Measurements from ENCODE around the gene AUTS2. TPM values are rescaled to one million over a fixed set of nuclear protein-coding genes. Genes with fewer than 3 reads are reported as not detected.
A peak's percentile ranks its signal among the peaks of the same experiment; 100 is the strongest.

AUTS2 gene
- total and polyA plus RNA-seq, 2 experiments from 2014 or later, result 32.0 to 91.0 TPM

DNA sequence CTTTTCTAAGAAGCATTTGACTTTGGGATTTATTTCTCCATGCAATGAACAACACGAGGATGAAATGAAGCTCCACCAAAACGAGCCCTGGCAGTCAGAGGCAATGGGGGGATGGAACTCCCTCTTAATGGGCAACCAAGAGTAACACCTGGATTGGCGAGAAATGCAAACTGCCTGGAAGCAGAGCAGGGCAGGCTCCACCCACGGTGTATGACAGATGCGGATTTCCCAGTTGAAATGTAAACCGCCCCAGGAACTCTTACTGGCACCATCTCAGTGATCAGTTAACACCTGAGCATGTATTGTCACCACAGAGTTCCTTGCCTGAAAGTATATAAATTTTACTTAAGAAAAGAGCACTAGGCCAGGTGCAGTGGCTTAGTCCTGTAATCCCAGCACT, 47.3 kb upstream of the AUTS2 start:
- H2AFZ ChIP-seq, result peak overlapping the region; percentile 7; the same call in 1 of the 2 replicates

More for the DNA sequence above, 47.3 kb upstream of the AUTS2 start:
- Histone ChIP-seq H3K79me2 (replicated peaks; ENCODE audit: insufficient read depth) (no peaks in the 10 kb centered on the region), H3K27me3 (ENCODE audit: insufficient read depth) (no peaks in the 10 kb centered on the region), H3K4me3 (no peak overlapping the region), H3F3A (replicated peaks; ENCODE audit: low read depth) (no peaks in the 10 kb centered on the region), H3K4me2 (no peak overlapping the region), H3K4me1 (ENCODE audit: insufficient read depth) (0 out of 2 replicates have a peak, but pooled peaks cover 5% of the 10 kb centered on the region), H3K36me3 (ENCODE audit: insufficient read depth) (no peaks in the 10 kb centered on the region), H3K27ac (ENCODE audit: low read depth) (no peak overlapping the region), H4K20me1 (replicated peaks; ENCODE audit: insufficient read depth) (no peaks in the 10 kb centered on the region), H3K9me2 (ENCODE audit: insufficient read depth) (no peaks in the 10 kb centered on the region)
- TF ChIP-seq, protein P1, sequence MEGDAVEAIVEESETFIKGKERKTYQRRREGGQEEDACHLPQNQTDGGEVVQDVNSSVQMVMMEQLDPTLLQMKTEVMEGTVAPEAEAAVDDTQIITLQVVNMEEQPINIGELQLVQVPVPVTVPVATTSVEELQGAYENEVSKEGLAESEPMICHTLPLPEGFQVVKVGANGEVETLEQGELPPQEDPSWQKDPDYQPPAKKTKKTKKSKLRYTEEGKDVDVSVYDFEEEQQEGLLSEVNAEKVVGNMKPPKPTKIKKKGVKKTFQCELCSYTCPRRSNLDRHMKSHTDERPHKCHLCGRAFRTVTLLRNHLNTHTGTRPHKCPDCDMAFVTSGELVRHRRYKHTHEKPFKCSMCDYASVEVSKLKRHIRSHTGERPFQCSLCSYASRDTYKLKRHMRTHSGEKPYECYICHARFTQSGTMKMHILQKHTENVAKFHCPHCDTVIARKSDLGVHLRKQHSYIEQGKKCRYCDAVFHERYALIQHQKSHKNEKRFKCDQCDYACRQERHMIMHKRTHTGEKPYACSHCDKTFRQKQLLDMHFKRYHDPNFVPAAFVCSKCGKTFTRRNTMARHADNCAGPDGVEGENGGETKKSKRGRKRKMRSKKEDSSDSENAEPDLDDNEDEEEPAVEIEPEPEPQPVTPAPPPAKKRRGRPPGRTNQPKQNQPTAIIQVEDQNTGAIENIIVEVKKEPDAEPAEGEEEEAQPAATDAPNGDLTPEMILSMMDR (conservative IDR thresholded peaks at IDR 0.05; ENCODE audit: low read depth in 2 of 2), result no peak
- no peak for TF ChIP-seq EZH2 (IDR thresholded peaks at IDR 0.05; ENCODE audit: low read depth, unreplicated experiment)
- TF ChIP-seq POLR2AphosphoS5 (IDR thresholded peaks at IDR 0.05; ENCODE audit: low read depth), result no peak
- TF ChIP-seq, protein P2, sequence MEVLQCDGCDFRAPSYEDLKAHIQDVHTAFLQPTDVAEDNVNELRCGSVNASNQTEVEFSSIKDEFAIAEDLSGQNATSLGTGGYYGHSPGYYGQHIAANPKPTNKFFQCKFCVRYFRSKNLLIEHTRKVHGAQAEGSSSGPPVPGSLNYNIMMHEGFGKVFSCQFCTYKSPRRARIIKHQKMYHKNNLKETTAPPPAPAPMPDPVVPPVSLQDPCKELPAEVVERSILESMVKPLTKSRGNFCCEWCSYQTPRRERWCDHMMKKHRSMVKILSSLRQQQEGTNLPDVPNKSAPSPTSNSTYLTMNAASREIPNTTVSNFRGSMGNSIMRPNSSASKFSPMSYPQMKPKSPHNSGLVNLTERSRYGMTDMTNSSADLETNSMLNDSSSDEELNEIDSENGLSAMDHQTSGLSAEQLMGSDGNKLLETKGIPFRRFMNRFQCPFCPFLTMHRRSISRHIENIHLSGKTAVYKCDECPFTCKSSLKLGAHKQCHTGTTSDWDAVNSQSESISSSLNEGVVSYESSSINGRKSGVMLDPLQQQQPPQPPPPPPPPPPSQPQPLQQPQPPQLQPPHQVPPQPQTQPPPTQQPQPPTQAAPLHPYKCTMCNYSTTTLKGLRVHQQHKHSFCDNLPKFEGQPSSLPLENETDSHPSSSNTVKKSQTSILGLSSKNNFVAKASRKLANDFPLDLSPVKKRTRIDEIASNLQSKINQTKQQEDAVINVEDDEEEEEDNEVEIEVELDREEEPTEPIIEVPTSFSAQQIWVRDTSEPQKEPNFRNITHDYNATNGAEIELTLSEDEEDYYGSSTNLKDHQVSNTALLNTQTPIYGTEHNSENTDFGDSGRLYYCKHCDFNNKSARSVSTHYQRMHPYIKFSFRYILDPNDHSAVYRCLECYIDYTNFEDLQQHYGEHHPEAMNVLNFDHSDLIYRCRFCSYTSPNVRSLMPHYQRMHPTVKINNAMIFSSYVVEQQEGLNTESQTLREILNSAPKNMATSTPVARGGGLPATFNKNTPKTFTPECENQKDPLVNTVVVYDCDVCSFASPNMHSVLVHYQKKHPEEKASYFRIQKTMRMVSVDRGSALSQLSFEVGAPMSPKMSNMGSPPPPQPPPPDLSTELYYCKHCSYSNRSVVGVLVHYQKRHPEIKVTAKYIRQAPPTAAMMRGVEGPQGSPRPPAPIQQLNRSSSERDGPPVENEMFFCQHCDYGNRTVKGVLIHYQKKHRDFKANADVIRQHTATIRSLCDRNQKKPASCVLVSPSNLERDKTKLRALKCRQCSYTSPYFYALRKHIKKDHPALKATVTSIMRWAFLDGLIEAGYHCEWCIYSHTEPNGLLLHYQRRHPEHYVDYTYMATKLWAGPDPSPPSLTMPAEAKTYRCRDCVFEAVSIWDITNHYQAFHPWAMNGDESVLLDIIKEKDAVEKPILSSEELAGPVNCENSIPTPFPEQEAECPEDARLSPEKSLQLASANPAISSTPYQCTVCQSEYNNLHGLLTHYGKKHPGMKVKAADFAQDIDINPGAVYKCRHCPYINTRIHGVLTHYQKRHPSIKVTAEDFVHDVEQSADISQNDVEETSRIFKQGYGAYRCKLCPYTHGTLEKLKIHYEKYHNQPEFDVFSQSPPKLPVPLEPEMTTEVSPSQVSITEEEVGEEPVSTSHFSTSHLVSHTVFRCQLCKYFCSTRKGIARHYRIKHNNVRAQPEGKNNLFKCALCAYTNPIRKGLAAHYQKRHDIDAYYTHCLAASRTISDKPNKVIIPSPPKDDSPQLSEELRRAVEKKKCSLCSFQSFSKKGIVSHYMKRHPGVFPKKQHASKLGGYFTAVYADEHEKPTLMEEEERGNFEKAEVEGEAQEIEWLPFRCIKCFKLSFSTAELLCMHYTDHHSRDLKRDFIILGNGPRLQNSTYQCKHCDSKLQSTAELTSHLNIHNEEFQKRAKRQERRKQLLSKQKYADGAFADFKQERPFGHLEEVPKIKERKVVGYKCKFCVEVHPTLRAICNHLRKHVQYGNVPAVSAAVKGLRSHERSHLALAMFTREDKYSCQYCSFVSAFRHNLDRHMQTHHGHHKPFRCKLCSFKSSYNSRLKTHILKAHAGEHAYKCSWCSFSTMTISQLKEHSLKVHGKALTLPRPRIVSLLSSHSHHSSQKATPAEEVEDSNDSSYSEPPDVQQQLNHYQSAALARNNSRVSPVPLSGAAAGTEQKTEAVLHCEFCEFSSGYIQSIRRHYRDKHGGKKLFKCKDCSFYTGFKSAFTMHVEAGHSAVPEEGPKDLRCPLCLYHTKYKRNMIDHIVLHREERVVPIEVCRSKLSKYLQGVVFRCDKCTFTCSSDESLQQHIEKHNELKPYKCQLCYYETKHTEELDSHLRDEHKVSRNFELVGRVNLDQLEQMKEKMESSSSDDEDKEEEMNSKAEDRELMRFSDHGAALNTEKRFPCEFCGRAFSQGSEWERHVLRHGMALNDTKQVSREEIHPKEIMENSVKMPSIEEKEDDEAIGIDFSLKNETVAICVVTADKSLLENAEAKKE (CRISPR knock-in tag; IDR thresholded peaks at IDR 0.05), result no peak
- TF ChIP-seq ZNF331 (CRISPR knock-in tag; IDR thresholded peaks at IDR 0.05; ENCODE audit: low read depth), result no peak
- TF ChIP-seq EZH2phosphoT487 (IDR thresholded peaks at IDR 0.05; ENCODE audit: unreplicated experiment), result no peak
- TF ChIP-seq ETS1 (IDR thresholded peaks at IDR 0.05), result no peak
- TF ChIP-seq JUNB (IDR thresholded peaks at IDR 0.05; ENCODE audit: unreplicated experiment), result no peak
- Mint-ChIP-seq H3K9me3 (no peaks in the 10 kb centered on the region), H3K4me3 (no peak overlapping the region), H3K27me3 (ENCODE audit: insufficient read depth, low read depth, poor library complexity) (peaks cover 4% of the 10 kb centered on the region), H3K27ac (no peak overlapping the region), H3K36me3 (ENCODE audit: low read depth) (no peaks in the 10 kb centered on the region), H3K4me1 (no peaks in the 10 kb centered on the region)
- no peak for ATAC-seq
- DNase-seq (ENCODE audit: low spot score), result no peak

All from GM23338 (cell line).